GM20000 (cell line): Measurements from ENCODE around the gene S100A10.

Source experiments
- DNase-seq: peaks from one replicate; pipeline ENCODE4 v3.0.0; 2012; ENCODE audit warnings: low spot score
- TF ChIP-seq, protein P1 (sequence below): IDR thresholded peaks from 2 replicates; pipeline ENCODE4 v1.5.1; 2012; ENCODE audit warnings: mild to moderate bottlenecking, control low read depth; ENCODE audit errors: extremely low read depth, missing control alignments

Gene S100A10

GRCh38 chr1:151935894-151936602 lies 57.6 kb downstream of the S100A10 start:
- TF ChIP-seq, protein P1, sequence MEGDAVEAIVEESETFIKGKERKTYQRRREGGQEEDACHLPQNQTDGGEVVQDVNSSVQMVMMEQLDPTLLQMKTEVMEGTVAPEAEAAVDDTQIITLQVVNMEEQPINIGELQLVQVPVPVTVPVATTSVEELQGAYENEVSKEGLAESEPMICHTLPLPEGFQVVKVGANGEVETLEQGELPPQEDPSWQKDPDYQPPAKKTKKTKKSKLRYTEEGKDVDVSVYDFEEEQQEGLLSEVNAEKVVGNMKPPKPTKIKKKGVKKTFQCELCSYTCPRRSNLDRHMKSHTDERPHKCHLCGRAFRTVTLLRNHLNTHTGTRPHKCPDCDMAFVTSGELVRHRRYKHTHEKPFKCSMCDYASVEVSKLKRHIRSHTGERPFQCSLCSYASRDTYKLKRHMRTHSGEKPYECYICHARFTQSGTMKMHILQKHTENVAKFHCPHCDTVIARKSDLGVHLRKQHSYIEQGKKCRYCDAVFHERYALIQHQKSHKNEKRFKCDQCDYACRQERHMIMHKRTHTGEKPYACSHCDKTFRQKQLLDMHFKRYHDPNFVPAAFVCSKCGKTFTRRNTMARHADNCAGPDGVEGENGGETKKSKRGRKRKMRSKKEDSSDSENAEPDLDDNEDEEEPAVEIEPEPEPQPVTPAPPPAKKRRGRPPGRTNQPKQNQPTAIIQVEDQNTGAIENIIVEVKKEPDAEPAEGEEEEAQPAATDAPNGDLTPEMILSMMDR = no peak
- no peak for DNase-seq

- DNase-seq = no peak
- TF ChIP-seq, protein P1 = no peak
Observed at GRCh38 chr1:151935154-151935553, 58.5 kb downstream of the S100A10 start.

GRCh38 chr1:151934048-151934493 lies 59.6 kb downstream of the S100A10 start:
- DNase-seq = peak; percentile 49
- TF ChIP-seq, protein P1 = peak; percentile 75
